Activated CD8-positive, alpha-beta memory T cell treated with anti-CD3 and anti-CD28 coated beads, Interleukin-2, amount 50 U/mL, for 4 hours (primary cell): Measurements from ENCODE around the gene PGRMC1.
"Not testable (repeated sequence)": the region's sequence is repeated elsewhere in the genome, so short reads cannot be mapped to it uniquely, and the experiment has no call there.

ENCODE experiments used
- DNase-seq: peaks from one replicate; pipeline ENCODE4 v3.0.0-alpha.2; 2020

PGRMC1 gene

GRCh38 chrX:119236623-119237561 is 807 bp downstream of the PGRMC1 start:
- DNase-seq = peak; percentile 22

GRCh38 chrX:119237562-119237942 is 1.5 kb downstream of the PGRMC1 start:
- no peak for DNase-seq

- DNase-seq = no peak
Measured at GRCh38 chrX:119238557-119238956, 2.5 kb downstream of the PGRMC1 start.

DNA sequence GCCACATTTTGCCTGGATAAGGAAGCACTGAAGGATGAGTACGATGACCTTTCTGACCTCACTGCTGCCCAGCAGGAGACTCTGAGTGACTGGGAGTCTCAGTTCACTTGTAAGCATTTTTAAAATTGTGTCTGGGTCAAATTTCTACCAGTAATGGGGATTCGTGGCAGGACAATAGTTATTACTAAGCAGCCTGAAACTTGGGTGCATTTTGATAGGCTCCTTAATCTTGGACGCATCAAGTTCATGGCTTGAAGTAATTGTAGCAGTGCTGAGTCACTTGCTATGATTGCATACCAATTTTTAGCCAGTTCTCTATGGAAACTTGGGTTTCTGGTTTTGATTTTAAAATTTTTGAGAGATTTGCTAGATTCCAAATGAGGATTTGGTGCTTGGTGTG is 4.3 kb downstream of the PGRMC1 start:
- no peak for DNase-seq

DNA sequence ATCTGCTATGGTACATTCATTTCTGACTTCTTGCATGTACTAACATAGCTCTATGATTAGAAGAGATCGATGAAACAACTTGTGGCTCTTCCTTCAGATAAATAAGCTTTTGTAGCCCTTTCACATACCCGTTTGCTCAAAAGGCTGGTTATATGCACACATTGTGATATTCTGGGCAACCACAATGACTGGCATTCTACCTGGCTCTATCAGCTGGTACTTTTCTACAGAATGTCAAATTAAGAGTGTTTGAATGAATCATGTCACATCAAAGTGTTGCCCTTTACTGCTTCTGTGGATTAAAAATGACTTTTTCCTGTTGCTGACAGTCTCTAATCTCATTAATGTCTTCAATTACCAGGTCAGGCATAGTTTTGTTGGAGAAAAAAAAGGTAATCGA is 11.6 kb downstream of the PGRMC1 start:
- no peak for DNase-seq

GRCh38 chrX:119249891-119250290 is 13.8 kb downstream of the PGRMC1 start:
- DNase-seq = no peak

DNA sequence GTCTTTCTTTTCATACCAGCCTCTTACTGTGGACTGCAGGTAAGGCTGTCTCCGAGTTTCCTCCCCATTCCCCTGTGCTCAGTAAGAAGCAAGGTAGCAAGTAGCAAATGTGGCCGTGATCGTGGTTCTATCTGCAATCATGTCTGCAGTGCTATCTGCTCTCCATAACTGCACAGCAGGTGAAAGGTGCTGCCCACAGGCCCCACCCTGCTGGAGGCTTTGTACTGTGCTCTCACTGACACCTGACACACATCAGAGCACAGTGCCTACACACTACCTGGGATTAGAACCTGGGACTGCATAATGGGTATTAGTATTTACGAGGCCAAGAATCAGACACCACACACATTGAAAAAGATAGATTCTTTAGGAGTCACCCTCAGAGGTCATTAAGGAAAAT is 15.3 kb downstream of the PGRMC1 start:
- DNase-seq = no peak

DNA sequence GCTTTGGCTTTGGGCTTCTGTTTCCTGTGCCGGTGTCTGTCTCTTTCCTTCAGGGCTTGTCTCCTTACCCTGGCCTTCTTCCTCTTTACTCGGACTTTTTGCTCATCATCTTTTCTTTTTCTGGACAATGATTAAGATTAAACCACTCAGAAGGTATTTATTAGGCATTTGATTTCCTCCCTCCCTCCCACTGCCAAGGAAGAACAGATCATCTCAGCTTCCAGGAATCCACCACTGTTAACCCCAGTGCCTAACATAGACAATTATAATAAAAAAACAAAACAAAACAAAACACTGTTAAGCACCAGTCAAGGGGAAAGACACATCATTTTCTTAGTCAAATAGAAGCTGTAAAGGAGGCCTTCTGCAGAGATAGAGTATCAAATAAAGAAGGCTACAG is 16.6 kb downstream of the PGRMC1 start:
- no peak for DNase-seq

DNA sequence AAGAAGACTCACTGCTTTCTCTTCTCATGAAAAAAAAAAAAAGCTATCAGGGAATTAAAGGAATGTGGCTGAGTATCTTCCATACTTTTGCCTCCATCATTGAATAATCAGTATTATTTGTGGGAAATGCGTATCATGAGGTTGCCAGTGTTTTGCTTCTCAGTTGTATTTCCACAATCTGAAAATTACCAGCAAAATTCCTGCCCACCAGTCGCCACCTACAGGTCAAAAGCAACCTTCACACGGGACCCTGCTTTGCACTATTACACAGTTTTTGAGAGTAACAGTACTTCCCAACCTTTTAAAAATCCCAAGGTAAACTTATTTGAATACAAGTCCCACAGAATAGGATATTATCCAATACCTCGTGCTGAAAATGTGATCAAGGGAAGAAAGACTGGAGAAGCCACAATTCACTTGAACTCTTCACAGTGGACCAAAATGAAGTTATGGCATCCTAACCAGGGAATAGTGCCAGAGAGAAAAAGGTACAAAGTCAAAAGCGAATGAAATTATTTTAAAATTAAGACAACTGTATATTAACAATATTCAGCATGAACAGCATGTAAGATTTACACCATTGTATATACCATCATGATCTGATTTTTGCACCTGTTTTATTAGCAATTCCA is 30.4 kb downstream of the PGRMC1 start:
- DNase-seq = peak; percentile 21

GRCh38 chrX:119267115-119267514 is 31.0 kb downstream of the PGRMC1 start:
- not testable (repeated sequence) for DNase-seq

- no peak for DNase-seq
Measured at GRCh38 chrX:119272882-119273419, 36.9 kb downstream of the PGRMC1 start.

- DNase-seq = peak; percentile 40
Measured at GRCh38 chrX:119273420-119274192, 37.5 kb downstream of the PGRMC1 start.

DNA sequence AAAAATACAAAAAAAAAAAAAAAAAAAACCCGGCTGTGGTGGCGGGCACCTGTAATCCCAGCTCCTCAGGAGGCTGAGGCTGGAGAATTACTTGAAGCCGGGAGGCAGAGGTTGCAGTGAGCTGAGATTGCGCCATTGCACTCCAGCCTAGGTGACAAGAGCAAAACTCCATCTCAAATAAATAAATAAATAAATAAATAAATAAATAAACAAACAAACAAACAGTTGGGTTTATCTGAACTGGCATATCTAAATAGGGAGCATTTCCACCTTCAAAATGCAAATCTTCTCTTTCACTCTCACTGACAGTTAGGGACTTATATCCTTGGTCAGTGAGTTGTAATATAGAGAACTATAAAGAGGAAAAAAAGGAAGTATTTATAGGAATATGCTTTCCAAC is 46.3 kb downstream of the PGRMC1 start:
- not testable (repeated sequence) for DNase-seq

DNA sequence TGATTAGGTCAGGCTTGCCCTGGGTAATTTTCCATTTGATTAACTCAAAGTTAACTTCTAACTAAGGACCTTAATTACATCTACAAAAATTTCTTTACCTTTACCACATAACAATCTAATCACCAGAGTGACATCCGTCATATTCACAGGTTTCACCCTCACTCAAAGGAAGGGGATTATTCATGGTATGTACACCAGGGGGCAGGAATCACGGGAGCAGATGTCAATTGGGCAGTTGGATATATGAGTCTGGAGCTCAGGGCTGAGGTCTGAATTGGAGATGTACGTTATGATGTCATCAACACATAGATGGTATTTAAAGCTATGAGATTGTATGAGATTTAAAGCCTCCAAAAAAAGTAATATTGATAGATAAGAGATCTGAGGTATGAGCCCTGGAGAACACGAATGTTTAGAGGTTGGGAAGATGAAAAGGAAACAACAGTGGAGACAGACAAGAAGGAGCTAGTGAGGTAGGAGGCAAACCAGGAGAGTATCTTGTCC is 52.9 kb downstream of the PGRMC1 start:
- DNase-seq = no peak

GRCh38 chrX:119290476-119290875 is 54.4 kb downstream of the PGRMC1 start:
- DNase-seq = no peak

GRCh38 chrX:119291246-119291645 is 55.2 kb downstream of the PGRMC1 start:
- not testable (repeated sequence) for DNase-seq

DNA sequence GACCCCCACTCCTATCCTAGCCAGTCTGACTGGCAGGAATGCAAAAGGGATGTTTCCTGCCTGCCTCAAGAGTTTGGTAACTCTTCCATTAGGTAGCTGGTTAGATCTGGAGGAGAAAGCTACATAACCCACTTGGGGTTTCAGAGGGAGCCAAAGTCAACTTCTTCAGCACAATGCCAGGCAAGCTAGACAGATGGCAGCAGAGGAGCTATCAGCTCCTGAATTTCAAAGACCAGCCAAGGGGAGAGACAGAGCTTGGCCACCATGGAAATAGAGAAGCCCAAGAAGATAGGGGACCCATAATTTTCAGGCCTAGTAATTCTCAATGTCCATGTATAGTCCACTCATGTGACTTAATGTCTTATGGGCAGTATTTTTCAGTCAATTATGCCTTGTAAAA is 56.4 kb downstream of the PGRMC1 start:
- DNase-seq = no peak
